NCI-H2107 treated with DMSO at 0.1 percent for 48 hours (cell line): ENCODE measurements around the gene MYH14.

Experiments
- DNase-seq: peaks from one replicate; lab custom pipeline; 2025; ENCODE audit not compliant: unreplicated experiment; lab: John Stamatoyannopoulos, UW

Gene MYH14

GRCh38 chr19:50358483-50359327, 155.3 kb downstream of the MYH14 start:
- DNase-seq = no peak

GRCh38 chr19:50359328-50359818, 156.0 kb downstream of the MYH14 start:
- no peak for DNase-seq
